HG02798 (cell line): ENCODE measurements around the gene SHMT2.

Source experiments
- ATAC-seq: cut with Tn5 transposase; IDR thresholded peaks from one replicate; pipeline ENCODE4 v1.9.1; 2021; ENCODE audit warnings: mild to moderate bottlenecking; ENCODE audit not compliant: unreplicated experiment, poor library complexity

SHMT2 gene

DNA sequence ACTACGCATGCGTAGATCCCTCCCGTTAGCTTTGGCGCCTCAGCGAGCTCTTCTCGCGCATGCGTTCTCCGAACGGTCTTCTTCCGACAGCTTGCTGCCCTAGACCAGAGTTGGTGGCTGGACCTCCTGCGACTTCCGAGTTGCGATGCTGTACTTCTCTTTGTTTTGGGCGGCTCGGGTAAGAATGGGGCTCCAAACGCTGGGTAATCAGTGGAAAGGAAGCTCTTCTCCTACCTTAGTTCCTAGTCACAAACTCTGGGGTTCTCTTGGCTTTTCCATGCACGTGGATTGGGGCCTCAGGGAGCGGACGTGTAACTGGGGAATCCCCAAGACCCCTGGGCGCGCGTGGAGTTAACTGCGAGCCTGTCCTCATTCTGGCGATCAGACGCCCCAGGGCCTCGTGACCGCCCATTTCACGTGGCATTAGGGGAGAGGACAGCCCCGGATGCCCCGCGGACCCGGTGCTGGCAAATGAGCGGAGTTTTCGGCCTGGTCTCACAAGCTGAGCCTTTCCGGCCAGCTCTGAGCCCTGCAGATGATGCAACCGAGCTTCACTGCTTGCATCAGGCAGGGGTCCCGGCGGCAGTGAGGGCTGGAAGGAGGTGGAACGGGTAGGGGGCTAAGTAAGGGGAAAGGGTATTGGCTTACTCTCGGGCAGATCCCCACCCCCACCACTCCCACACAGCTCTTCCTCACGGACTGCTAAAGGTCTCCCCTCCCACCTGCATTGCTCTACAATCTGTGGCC is at the start of gene SHMT2:
Gene SHMT2 (plus strand): TSS at position 78 of the 747 bp plus-strand sequence. CDS start 68 bp downstream, at position 146.
- ATAC-seq: peak; percentile 76

GRCh38 chr12:57180321-57180989 is 49.1 kb upstream of the SHMT2 start:
- ATAC-seq: no peak

- ATAC-seq: no peak
Observed at GRCh38 chr12:57181072-57181471, 48.4 kb upstream of the SHMT2 start.

- ATAC-seq: no peak
Observed at GRCh38 chr12:57181561-57182155, 47.9 kb upstream of the SHMT2 start.

GRCh38 chr12:57182918-57183575 is 46.5 kb upstream of the SHMT2 start:
- ATAC-seq: peak; percentile 85

- no peak for ATAC-seq
Observed at GRCh38 chr12:57183939-57184725, 45.4 kb upstream of the SHMT2 start.

DNA sequence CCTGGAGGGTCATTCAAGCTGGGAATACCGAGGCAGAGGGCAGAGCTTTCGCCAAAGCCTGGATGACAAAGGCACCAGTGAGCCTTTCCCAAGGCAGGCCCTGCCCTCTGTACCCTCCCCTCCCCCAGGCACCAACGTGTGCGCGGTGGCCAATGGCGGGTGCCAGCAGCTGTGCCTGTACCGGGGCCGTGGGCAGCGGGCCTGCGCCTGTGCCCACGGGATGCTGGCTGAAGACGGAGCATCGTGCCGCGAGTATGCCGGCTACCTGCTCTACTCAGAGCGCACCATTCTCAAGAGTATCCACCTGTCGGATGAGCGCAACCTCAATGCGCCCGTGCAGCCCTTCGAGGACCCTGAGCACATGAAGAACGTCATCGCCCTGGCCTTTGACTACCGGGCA is 44.1 kb upstream of the SHMT2 start:
- no peak for ATAC-seq

DNA sequence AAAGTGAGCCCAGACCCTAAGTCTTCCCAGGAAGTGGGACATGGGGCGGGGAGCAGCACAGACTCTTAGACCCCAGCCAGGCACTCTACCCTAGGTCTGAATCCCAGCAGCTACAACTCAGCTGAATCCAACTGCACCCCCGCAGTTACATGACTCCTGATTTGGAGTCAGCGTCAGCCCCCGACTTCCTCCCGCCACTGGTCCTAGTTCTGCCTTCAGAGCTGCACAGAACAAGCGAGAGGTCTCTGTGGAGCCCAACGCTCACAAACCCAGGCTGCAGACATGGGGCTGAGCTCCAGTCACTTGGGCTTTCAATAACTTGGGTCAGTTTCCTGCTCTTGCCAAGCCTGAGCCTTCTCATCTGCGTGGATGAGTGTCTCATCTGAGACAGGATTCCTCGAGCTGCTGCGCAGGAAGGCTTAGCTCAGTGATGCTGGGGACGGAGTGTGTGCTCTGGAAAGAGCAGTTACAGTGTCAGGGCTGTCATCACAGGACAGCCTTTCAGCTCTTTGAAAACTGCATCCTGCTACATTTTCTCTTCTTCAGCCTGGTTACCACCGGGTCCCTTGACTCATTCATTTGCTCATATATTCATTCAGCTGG is 43.5 kb upstream of the SHMT2 start:
- ATAC-seq: no peak

- no peak for ATAC-seq
Observed at GRCh38 chr12:57187222-57188089, 42.1 kb upstream of the SHMT2 start.

DNA sequence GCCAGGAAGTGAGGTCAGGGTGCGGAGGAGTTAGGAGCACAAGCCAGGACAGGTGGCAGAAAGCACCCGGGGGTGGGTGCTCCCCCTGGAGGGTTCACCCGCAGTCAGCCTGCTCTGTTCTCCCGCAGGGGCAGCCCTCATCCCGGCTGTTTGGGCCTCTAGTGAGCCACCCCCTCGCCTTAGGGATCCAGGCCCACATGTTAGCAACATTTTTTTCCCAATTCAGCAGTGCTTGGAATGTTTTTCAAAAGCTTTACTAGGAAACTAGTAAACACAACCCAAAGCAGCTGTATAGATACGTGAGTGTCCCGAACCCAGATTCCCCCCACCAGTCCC is 41.5 kb upstream of the SHMT2 start:
- ATAC-seq: no peak

GRCh38 chr12:57190037-57190436 is 39.5 kb upstream of the SHMT2 start:
- no peak for ATAC-seq

DNA sequence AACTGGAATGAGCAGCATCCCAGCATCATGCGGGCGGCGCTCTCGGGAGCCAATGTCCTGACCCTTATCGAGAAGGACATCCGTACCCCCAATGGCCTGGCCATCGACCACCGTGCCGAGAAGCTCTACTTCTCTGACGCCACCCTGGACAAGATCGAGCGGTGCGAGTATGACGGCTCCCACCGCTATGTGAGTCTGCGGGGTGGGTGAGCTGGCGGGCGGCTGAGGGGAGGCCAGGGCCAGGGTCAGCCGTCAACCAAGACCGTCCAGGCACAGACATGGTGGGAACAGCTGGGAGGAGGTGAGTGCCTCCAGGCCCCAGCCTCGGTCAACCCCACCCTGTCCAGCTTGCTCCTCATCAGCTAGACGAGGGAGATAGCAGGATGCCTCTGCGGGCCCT is 38.7 kb upstream of the SHMT2 start:
- ATAC-seq: no peak

DNA sequence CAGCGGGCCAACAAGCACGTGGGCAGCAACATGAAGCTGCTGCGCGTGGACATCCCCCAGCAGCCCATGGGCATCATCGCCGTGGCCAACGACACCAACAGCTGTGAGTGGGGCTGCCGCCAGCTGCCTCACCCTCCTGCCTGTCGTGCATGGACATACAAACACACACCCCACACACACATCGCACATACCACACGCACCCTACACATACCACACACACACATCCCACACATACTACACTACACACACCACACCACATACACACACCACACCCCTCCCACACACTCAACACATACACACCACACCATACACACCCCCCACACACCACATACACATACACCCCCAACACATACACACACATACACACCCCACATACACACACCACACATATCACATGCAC is 38.1 kb upstream of the SHMT2 start:
- ATAC-seq: no peak

GRCh38 chr12:57192920-57193319 is 36.6 kb upstream of the SHMT2 start:
- ATAC-seq: no peak

GRCh38 chr12:57193706-57194245 is 35.7 kb upstream of the SHMT2 start:
- ATAC-seq: no peak

DNA sequence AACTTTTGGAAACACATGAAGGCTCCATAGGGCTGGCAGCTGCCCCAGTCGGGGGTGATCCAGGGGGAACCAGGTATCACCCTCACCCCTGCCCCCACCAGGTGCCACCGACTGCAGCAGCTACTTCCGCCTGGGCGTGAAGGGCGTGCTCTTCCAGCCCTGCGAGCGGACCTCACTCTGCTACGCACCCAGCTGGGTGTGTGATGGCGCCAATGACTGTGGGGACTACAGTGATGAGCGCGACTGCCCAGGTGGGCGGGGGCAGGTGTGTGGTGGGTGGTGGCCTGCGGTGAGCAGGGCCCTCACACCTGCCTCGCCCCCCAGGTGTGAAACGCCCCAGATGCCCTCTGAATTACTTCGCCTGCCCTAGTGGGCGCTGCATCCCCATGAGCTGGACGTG is 35.3 kb upstream of the SHMT2 start:
- ATAC-seq: no peak

DNA sequence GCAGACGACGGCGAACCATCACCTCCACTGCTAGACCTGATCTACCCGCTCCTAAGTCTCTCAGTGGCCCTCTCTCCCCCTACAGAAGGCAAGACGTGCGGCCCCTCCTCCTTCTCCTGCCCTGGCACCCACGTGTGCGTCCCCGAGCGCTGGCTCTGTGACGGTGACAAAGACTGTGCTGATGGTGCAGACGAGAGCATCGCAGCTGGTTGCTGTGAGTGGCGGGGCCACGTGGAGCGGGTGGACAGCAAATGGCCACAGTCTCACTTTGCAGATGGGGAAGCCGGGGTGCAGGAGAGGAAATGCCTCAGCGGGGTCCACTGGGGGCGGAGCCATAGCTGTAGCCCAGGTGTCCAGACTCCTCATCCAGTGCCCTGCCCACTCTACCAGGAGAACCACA is 34.3 kb upstream of the SHMT2 start:
- ATAC-seq: no peak

- ATAC-seq: no peak
Observed at GRCh38 chr12:57195611-57196371, 33.7 kb upstream of the SHMT2 start.
